NB4 (cell line): Measurements from ENCODE around the gene HS6ST1.

ENCODE experiments used
- MYC ChIP-seq: IDR thresholded peaks from 2 replicates; pipeline ENCODE4 v1.6.1; 2011; ENCODE audit warnings: low read depth, low read length
- POLR2A ChIP-seq: IDR thresholded peaks from 2 replicates; pipeline ENCODE4 v1.6.1; 2011; ENCODE audit warnings: mild to moderate bottlenecking; ENCODE audit not compliant: insufficient read length; ENCODE audit errors: extremely low read depth
- TF ChIP-seq, protein P1 (sequence below): IDR thresholded peaks from one replicate; pipeline ENCODE4 v1.5.1; 2012; ENCODE audit warnings: low read depth, low read length
- TF ChIP-seq, protein P2 (sequence below): IDR thresholded peaks from 2 replicates; pipeline ENCODE4 v1.6.1; 2011; ENCODE audit warnings: low read depth, low read length

DNA sequence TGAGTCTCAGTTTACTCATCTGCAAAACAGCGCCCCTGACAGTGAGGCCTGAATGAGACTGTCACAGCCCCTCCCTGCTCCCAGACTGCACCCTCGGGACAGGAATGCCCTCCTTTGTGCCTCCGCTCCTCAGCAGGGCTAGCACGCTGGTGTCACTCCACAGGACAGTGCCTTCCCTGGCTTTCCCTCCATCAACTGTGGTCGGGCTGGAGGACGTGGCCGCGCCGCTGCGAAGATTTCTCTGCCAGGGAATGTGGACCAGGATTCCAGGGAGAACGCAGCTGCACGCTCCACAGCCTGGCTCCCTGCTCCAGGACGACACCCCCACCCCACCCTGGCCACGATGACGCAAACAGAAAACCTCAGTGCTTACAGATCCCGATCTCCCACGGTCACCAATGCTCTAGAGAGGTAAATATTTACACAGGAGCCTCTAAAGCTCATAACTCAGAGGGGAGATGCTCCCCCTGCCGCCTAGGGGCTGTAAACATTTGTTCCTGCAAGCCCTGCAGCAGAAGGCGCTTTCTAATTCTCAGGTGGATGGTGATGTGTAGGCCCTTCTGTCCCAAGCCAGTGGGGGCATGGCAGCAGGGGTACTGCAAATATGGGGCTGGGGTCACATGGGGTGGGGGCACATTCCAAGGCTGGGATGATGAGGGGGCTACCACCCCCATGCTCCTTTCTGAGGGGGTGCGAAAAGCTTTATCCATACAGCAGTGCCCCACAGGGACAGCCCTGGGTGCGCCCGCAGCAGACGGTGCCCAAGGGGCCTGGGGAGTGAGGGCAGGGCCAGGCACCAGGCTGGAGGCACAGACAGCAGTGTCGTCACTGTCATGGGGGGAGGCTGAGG lies 12.4 kb downstream of the HS6ST1 start:
- TF ChIP-seq, protein P1, sequence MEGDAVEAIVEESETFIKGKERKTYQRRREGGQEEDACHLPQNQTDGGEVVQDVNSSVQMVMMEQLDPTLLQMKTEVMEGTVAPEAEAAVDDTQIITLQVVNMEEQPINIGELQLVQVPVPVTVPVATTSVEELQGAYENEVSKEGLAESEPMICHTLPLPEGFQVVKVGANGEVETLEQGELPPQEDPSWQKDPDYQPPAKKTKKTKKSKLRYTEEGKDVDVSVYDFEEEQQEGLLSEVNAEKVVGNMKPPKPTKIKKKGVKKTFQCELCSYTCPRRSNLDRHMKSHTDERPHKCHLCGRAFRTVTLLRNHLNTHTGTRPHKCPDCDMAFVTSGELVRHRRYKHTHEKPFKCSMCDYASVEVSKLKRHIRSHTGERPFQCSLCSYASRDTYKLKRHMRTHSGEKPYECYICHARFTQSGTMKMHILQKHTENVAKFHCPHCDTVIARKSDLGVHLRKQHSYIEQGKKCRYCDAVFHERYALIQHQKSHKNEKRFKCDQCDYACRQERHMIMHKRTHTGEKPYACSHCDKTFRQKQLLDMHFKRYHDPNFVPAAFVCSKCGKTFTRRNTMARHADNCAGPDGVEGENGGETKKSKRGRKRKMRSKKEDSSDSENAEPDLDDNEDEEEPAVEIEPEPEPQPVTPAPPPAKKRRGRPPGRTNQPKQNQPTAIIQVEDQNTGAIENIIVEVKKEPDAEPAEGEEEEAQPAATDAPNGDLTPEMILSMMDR, result no peak
- TF ChIP-seq POLR2A (no peak), MYC (no peak)
- TF ChIP-seq, protein P2, sequence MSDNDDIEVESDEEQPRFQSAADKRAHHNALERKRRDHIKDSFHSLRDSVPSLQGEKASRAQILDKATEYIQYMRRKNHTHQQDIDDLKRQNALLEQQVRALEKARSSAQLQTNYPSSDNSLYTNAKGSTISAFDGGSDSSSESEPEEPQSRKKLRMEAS, result no peak
